SK-N-SH treated with all-trans-retinoic acid at 6 μM for 48 hours (cell line): ENCODE results near the gene TEX261.

Experiments
- ATAC-seq: fragments of 200-7000 bp; cut with Tn5 transposase; 3 replicates; pipeline ENCODE4 v1.9.1; 2020; ENCODE audit warnings: mild to moderate bottlenecking, moderate library complexity
- CSDC2 ChIP-seq: fragments of 250-450 bp; sonication (Bioruptor Pico); IDR thresholded peaks from 2 replicates; pipeline ENCODE4 v1.5.0; 2020; ENCODE audit warnings: mild to moderate bottlenecking, moderate library complexity
- ESRRG ChIP-seq: fragments of 250-450 bp; sonication (Bioruptor Pico); IDR thresholded peaks from 2 replicates; pipeline ENCODE4 v1.6.1; 2021; ENCODE audit warnings: mild to moderate bottlenecking
- ISL1 ChIP-seq: fragments of 250-450 bp; sonication (Bioruptor Pico); IDR thresholded peaks from 2 replicates; pipeline ENCODE4 v2.1.2; 2022; ENCODE audit warnings: mild to moderate bottlenecking, moderate library complexity
- OSR1 ChIP-seq: fragments of 250-450 bp; sonication (Bioruptor Pico); IDR thresholded peaks from 2 replicates; pipeline ENCODE4 v1.8.0; 2022; ENCODE audit warnings: moderate library complexity, mild to moderate bottlenecking, inconsistent platforms
- PPARA ChIP-seq: fragments of 250-450 bp; sonication (Bioruptor Pico); IDR thresholded peaks from 2 replicates; pipeline ENCODE4 v1.5.0; 2020; ENCODE audit warnings: mild to moderate bottlenecking, borderline replicate concordance
- RARB ChIP-seq: fragments of 250-450 bp; sonication (Bioruptor Pico); IDR thresholded peaks from 2 replicates; pipeline ENCODE4 v1.8.0; 2021; ENCODE audit warnings: mild to moderate bottlenecking, moderate library complexity
- SNAI2 ChIP-seq: fragments of 250-450 bp; sonication (Bioruptor Pico); IDR thresholded peaks from 2 replicates; pipeline ENCODE4 v1.5.0; 2020; ENCODE audit warnings: mild to moderate bottlenecking, moderate library complexity
- TCF4 ChIP-seq: fragments of 250-450 bp; sonication (Bioruptor Pico); IDR thresholded peaks from 2 replicates; pipeline ENCODE4 v1.8.0; 2021; ENCODE audit warnings: mild to moderate bottlenecking, moderate library complexity, borderline replicate concordance
- TOX ChIP-seq: fragments of 250-450 bp; sonication (Bioruptor Pico); IDR thresholded peaks from 2 replicates; pipeline ENCODE4 v1.8.0; 2021; ENCODE audit warnings: mild to moderate bottlenecking, moderate library complexity, borderline replicate concordance
- ZC3H10 ChIP-seq: fragments of 250-450 bp; sonication (Bioruptor Pico); IDR thresholded peaks from 2 replicates; pipeline ENCODE4 v1.5.1; 2021; ENCODE audit warnings: mild to moderate bottlenecking, moderate library complexity
- ZFP3 ChIP-seq: fragments of 250-450 bp; sonication (Bioruptor Pico); IDR thresholded peaks from 2 replicates; pipeline ENCODE4 v1.5.0; 2020; ENCODE audit warnings: mild to moderate bottlenecking, moderate library complexity
- ZFP30 ChIP-seq: fragments of 450-650 bp; formaldehyde crosslinking; IDR thresholded peaks from 2 replicates; pipeline ENCODE4 v1.5.0; 2022; ENCODE audit warnings: mild to moderate bottlenecking, moderate library complexity
- ZNF565 ChIP-seq: fragments of 450-650 bp; formaldehyde crosslinking; conservative IDR thresholded peaks from 2 replicates; pipeline ENCODE4 v1.5.0; 2020; ENCODE audit warnings: low read depth, mild to moderate bottlenecking, moderate library complexity
- ZNF70 ChIP-seq: fragments of 450-650 bp; formaldehyde crosslinking; IDR thresholded peaks from 2 replicates; pipeline ENCODE4 v1.5.0; 2020; ENCODE audit warnings: mild to moderate bottlenecking, moderate library complexity
- ZNF8 ChIP-seq: fragments of 450-650 bp; formaldehyde crosslinking; IDR thresholded peaks from 2 replicates; pipeline ENCODE4 v1.5.0; 2020; ENCODE audit warnings: mild to moderate bottlenecking, moderate library complexity
- TF ChIP-seq, protein P1 (sequence below): fragments of 250-450 bp; sonication (Bioruptor Pico); IDR thresholded peaks from 2 replicates; pipeline ENCODE4 v1.5.0; 2020; ENCODE audit warnings: mild to moderate bottlenecking, moderate library complexity
- TF ChIP-seq, protein P2 (sequence below): fragments of 250-450 bp; sonication (Bioruptor Pico); IDR thresholded peaks from 2 replicates; pipeline ENCODE4 v1.5.1; 2021; ENCODE audit warnings: mild to moderate bottlenecking, moderate library complexity
- TF ChIP-seq, protein P3 (sequence below): fragments of 250-450 bp; sonication (Bioruptor Pico); IDR thresholded peaks from 2 replicates; pipeline ENCODE4 v1.8.0; 2021; ENCODE audit warnings: low read depth, mild to moderate bottlenecking, moderate library complexity, borderline replicate concordance
- TF ChIP-seq, protein P4 (sequence below): fragments of 250-450 bp; sonication (Bioruptor Pico); IDR thresholded peaks from 2 replicates; pipeline ENCODE4 v1.5.1; 2020; ENCODE audit warnings: low read depth, mild to moderate bottlenecking, moderate library complexity
- TF ChIP-seq, protein P5 (sequence below): fragments of 250-450 bp; sonication (Bioruptor Pico); IDR thresholded peaks from 2 replicates; pipeline ENCODE4 v1.8.0; 2020; ENCODE audit warnings: mild to moderate bottlenecking, moderate library complexity, borderline replicate concordance

Gene TEX261

DNA sequence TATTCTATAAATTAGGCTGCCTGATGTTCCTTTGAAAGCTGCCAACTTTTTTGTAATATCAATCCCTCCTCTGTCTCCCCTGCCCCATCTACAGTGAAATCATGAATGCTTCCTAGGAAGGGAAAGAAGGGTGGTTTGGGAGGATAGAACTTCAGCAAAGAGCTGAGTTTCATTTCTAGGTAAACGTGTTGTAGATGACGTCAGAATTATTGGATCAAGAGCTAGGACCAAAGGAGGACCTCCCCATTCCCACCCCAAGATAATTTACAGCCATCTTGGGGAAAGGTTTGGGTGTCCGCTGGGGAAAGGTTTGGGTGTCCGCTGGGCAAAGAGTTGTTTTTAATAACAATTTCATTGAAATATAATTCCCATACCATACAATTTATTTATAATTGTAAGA, 27.5 kb downstream of the TEX261 start:
- no peak for TF ChIP-seq ZNF70 (CRISPR knock-in tag)
- no peak for TF ChIP-seq PPARA (CRISPR knock-in tag)
- no peak for TF ChIP-seq ZC3H10 (CRISPR knock-in tag)
- no peak for TF ChIP-seq RARB
- TF ChIP-seq, protein P1, sequence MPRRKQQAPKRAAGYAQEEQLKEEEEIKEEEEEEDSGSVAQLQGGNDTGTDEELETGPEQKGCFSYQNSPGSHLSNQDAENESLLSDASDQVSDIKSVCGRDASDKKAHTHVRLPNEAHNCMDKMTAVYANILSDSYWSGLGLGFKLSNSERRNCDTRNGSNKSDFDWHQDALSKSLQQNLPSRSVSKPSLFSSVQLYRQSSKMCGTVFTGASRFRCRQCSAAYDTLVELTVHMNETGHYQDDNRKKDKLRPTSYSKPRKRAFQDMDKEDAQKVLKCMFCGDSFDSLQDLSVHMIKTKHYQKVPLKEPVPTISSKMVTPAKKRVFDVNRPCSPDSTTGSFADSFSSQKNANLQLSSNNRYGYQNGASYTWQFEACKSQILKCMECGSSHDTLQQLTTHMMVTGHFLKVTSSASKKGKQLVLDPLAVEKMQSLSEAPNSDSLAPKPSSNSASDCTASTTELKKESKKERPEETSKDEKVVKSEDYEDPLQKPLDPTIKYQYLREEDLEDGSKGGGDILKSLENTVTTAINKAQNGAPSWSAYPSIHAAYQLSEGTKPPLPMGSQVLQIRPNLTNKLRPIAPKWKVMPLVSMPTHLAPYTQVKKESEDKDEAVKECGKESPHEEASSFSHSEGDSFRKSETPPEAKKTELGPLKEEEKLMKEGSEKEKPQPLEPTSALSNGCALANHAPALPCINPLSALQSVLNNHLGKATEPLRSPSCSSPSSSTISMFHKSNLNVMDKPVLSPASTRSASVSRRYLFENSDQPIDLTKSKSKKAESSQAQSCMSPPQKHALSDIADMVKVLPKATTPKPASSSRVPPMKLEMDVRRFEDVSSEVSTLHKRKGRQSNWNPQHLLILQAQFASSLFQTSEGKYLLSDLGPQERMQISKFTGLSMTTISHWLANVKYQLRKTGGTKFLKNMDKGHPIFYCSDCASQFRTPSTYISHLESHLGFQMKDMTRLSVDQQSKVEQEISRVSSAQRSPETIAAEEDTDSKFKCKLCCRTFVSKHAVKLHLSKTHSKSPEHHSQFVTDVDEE (CRISPR knock-in tag) = no peak
- no peak for TF ChIP-seq ISL1 (CRISPR knock-in tag)
- no peak for TF ChIP-seq ESRRG (CRISPR knock-in tag)
- TF ChIP-seq CSDC2 (CRISPR knock-in tag) = no peak
- TF ChIP-seq TCF4 (CRISPR knock-in tag) = no peak
- TF ChIP-seq, protein P2, sequence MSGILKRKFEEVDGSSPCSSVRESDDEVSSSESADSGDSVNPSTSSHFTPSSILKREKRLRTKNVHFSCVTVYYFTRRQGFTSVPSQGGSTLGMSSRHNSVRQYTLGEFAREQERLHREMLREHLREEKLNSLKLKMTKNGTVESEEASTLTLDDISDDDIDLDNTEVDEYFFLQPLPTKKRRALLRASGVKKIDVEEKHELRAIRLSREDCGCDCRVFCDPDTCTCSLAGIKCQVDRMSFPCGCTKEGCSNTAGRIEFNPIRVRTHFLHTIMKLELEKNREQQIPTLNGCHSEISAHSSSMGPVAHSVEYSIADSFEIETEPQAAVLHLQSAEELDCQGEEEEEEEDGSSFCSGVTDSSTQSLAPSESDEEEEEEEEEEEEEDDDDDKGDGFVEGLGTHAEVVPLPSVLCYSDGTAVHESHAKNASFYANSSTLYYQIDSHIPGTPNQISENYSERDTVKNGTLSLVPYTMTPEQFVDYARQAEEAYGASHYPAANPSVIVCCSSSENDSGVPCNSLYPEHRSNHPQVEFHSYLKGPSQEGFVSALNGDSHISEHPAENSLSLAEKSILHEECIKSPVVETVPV (CRISPR knock-in tag) = no peak
- TF ChIP-seq, protein P3, sequence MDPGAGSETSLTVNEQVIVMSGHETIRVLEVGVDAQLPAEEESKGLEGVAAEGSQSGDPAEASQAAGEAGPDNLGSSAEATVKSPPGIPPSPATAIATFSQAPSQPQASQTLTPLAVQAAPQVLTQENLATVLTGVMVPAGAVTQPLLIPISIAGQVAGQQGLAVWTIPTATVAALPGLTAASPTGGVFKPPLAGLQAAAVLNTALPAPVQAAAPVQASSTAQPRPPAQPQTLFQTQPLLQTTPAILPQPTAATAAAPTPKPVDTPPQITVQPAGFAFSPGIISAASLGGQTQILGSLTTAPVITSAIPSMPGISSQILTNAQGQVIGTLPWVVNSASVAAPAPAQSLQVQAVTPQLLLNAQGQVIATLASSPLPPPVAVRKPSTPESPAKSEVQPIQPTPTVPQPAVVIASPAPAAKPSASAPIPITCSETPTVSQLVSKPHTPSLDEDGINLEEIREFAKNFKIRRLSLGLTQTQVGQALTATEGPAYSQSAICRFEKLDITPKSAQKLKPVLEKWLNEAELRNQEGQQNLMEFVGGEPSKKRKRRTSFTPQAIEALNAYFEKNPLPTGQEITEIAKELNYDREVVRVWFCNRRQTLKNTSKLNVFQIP = no peak
- no peak for TF ChIP-seq ZFP30 (CRISPR knock-in tag)
- no peak for TF ChIP-seq OSR1
- no peak for TF ChIP-seq SNAI2 (CRISPR knock-in tag)
- TF ChIP-seq, protein P4, sequence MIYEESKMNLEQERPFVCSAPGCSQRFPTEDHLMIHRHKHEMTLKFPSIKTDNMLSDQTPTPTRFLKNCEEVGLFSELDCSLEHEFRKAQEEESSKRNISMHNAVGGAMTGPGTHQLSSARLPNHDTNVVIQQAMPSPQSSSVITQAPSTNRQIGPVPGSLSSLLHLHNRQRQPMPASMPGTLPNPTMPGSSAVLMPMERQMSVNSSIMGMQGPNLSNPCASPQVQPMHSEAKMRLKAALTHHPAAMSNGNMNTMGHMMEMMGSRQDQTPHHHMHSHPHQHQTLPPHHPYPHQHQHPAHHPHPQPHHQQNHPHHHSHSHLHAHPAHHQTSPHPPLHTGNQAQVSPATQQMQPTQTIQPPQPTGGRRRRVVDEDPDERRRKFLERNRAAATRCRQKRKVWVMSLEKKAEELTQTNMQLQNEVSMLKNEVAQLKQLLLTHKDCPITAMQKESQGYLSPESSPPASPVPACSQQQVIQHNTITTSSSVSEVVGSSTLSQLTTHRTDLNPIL = no peak
- TF ChIP-seq, protein P5, sequence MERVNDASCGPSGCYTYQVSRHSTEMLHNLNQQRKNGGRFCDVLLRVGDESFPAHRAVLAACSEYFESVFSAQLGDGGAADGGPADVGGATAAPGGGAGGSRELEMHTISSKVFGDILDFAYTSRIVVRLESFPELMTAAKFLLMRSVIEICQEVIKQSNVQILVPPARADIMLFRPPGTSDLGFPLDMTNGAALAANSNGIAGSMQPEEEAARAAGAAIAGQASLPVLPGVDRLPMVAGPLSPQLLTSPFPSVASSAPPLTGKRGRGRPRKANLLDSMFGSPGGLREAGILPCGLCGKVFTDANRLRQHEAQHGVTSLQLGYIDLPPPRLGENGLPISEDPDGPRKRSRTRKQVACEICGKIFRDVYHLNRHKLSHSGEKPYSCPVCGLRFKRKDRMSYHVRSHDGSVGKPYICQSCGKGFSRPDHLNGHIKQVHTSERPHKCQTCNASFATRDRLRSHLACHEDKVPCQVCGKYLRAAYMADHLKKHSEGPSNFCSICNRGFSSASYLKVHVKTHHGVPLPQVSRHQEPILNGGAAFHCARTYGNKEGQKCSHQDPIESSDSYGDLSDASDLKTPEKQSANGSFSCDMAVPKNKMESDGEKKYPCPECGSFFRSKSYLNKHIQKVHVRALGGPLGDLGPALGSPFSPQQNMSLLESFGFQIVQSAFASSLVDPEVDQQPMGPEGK = no peak
- TF ChIP-seq ZNF8 = no peak
- TF ChIP-seq ZNF565 (CRISPR knock-in tag) = no peak
- no peak for TF ChIP-seq TOX (CRISPR knock-in tag)

DNA sequence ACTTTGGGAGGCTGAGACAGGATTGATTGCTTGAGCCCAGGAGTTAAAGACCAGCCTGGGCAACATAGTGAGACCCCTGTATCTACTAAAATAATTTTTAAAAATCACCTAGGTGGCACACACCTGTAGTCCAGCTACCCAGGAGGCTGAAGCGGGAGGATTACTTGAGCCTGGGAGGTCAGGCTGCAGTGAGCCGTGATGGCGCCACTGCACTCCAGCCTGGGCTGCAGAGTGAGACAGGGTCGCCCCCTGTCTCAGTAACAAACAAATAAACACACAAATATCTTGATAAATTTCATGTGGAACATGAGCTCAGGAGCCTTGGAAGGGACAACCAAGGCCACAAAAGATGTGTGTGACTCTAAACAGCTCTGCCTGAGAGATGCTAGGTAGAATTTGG, 28.0 kb downstream of the TEX261 start:
- no peak for ATAC-seq
- no peak for TF ChIP-seq TCF4 (CRISPR knock-in tag)
- no peak for TF ChIP-seq TOX (CRISPR knock-in tag)
- TF ChIP-seq PPARA (CRISPR knock-in tag) = no peak
- TF ChIP-seq ZNF565 (CRISPR knock-in tag) = no peak
- TF ChIP-seq, protein P2 (CRISPR knock-in tag) = no peak
- TF ChIP-seq, protein P5 = no peak
- TF ChIP-seq SNAI2 (CRISPR knock-in tag) = no peak
- TF ChIP-seq ISL1 (CRISPR knock-in tag) = no peak
- TF ChIP-seq ZFP3 (CRISPR knock-in tag) = no peak
- TF ChIP-seq, protein P3 = no peak
- TF ChIP-seq, protein P1 (CRISPR knock-in tag) = no peak
- TF ChIP-seq CSDC2 (CRISPR knock-in tag) = no peak

More for the DNA sequence above, 27.5 kb downstream of the TEX261 start:
- no peak for ATAC-seq
